Measurements from ENCODE around the gene ACOT13.
"Not testable (repeated sequence)": the region's sequence is repeated elsewhere in the genome, so short reads cannot be mapped to it uniquely, and the experiment has no call there.

ACOT13 gene

DNA sequence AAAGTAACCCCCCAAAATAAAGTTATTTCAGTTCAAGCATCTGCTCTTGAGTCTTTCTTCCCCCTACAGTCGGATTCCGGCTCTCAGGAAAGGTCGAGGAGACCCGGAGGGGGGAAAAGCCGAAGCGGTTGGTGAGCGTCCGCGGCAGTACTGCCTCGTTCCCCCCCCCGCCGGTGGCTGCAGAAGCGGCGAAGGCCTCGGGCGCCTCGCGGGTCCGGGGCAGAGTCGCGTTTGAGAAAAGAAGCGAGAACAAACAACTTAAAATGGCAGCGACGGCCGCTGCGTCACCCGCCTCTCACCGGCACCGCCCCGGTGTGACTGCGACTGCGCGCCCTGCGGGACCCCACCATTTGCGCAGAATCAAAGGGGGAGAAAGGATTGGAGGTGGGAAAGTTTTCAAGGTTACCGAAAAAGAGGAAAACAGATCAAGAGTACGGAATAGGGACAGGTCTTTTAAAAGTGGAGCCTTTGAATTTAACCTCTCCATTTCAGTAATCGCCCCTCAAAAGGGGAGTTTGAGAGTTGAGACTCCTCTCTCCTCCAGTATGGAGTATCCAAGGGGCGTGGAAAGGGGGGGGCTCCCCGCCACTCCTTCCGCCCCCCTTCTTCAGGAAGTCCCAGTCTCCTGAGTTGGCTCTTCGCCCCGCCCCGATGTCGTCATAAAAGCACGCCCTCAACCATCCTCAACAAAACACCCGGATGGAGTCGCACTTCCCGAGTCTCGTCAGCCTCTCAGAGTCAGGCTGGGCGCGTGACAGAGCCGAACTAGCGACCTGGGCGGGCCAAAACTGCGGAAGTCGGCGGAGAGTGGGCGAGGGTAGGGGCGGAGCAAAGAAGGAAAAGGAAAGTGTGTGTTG, 54.0 kb downstream of the ACOT13 start:
- Mint-ChIP-seq H3K27me3 (no peaks in the 10 kb centered on the region), H3K9me3 (no peaks in the 10 kb centered on the region), H3K4me1 (peaks cover 37% of the 10 kb centered on the region), H3K27ac (peak overlapping the region; percentile 99), H3K36me3 (peaks cover 37% of the 10 kb centered on the region), H3K4me3 (peak overlapping the region; percentile 100)
- peak; percentile 95 for ATAC-seq

DNA sequence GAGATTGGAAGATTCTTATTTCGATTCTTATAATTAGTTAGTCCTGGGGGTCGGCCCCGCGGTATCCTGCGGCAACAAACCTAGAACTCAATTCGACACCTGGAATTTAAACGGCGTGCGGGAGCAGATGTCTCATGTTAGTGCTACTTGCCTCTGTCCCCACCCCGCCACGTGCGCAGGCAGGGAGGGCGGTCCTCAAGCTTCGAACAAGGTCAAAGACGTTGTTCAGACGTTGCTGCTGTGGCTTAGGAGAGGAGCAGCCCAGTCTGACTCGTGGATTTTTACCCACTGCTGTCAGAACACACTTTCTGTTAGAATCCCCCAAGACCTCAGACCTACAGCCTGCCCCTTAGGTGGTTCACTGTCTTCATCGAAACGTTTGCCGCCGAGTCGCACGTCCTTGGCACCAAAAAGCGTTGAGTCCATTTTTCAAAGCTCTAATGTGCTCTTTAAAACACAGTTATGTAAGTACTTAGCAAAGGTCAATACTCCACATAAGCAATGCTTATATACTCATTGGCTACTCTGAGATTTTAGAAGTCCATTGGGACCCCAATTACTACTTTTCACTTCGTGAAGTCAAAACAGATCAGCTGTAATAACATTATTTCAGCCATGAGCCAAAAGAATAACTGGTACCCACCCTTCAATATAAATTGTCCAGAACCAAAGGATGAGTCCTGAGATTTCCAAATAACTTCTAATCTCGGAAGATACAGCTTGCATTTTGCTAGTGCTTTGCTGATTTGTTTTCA, 54.8 kb downstream of the ACOT13 start:
- peak overlapping the region; percentile 99 for H3K27ac Mint-ChIP-seq

GRCh38 chr6:24723270-24723669, 56.4 kb downstream of the ACOT13 start:
- no peak for ATAC-seq
- H3K9me3 Mint-ChIP-seq: no peaks in the 10 kb centered on the region
- no peak overlapping the region for H3K4me3 Mint-ChIP-seq
- no peaks in the 10 kb centered on the region for H3K27me3 Mint-ChIP-seq
- peaks cover 22% of the 10 kb centered on the region for H3K36me3 Mint-ChIP-seq
- H3K4me1 Mint-ChIP-seq: peaks cover 12% of the 10 kb centered on the region
- no peak overlapping the region for H3K27ac Mint-ChIP-seq

More for the DNA sequence above, 54.8 kb downstream of the ACOT13 start:
- Mint-ChIP-seq H3K36me3 (peaks cover 34% of the 10 kb centered on the region), H3K4me3 (peak overlapping the region; percentile 100), H3K27me3 (no peaks in the 10 kb centered on the region), H3K9me3 (no peaks in the 10 kb centered on the region), H3K4me1 (peaks cover 28% of the 10 kb centered on the region)
- ATAC-seq: peak; percentile 81

- not testable (repeated sequence) for ATAC-seq, H3K4me3 Mint-ChIP-seq, H3K27ac Mint-ChIP-seq, H3K4me1 Mint-ChIP-seq, H3K27me3 Mint-ChIP-seq
- H3K9me3 Mint-ChIP-seq: peaks cover 13% of the 10 kb centered on the region
- H3K36me3 Mint-ChIP-seq: peaks cover 14% of the 10 kb centered on the region
These were observed 63.8 kb downstream of the ACOT13 start for GRCh38 chr6:24730653-24731052.

GRCh38 chr6:24731456-24732134, 64.7 kb downstream of the ACOT13 start:
- Mint-ChIP-seq H3K36me3 (peaks cover 14% of the 10 kb centered on the region), H3K9me3 (peaks cover 13% of the 10 kb centered on the region)
- not testable (repeated sequence) for H3K4me3 Mint-ChIP-seq, H3K27me3 Mint-ChIP-seq, H3K4me1 Mint-ChIP-seq, H3K27ac Mint-ChIP-seq, ATAC-seq

- peaks cover 13% of the 10 kb centered on the region for H3K9me3 Mint-ChIP-seq
These were observed 67.3 kb downstream of the ACOT13 start for GRCh38 chr6:24734166-24734565.

DNA sequence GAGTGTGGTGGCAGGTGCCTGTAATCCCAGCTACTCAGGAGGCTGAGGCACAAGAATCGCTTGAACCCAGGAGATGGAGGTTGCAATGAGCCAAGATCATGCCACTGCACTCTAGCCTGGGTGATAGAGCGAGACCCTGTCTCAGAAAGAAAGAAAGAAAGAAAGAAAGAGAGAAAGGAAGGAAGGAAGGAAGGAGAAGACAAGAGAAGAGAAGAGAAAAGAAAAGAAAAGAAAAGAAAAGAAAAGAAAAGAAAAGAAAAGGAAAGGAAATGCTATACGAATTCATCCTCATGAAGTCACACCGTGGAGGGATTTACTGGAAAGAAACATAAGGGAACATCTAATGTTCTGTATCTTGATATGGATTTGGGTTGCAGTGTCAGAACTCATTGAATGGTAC, 67.8 kb downstream of the ACOT13 start:
- H3K4me1 Mint-ChIP-seq, H3K27ac Mint-ChIP-seq, H3K27me3 Mint-ChIP-seq, ATAC-seq, H3K4me3 Mint-ChIP-seq: not testable (repeated sequence)
- peaks cover 13% of the 10 kb centered on the region for H3K9me3 Mint-ChIP-seq
- H3K36me3 Mint-ChIP-seq: peaks cover 12% of the 10 kb centered on the region

More at GRCh38 chr6:24734166-24734565, 67.3 kb downstream of the ACOT13 start:
- Mint-ChIP-seq H3K27ac (no peak overlapping the region), H3K4me3 (no peak overlapping the region), H3K36me3 (peaks cover 14% of the 10 kb centered on the region), H3K4me1 (no peaks in the 10 kb centered on the region), H3K27me3 (no peaks in the 10 kb centered on the region)
- ATAC-seq: no peak

- H3K27me3 Mint-ChIP-seq: no peaks in the 10 kb centered on the region
- no peak overlapping the region for H3K4me3 Mint-ChIP-seq
- ATAC-seq: no peak
- H3K27ac Mint-ChIP-seq: no peak overlapping the region
- peaks cover 20% of the 10 kb centered on the region for H3K4me1 Mint-ChIP-seq
- no peaks in the 10 kb centered on the region for H3K36me3 Mint-ChIP-seq
- peaks cover 3% of the 10 kb centered on the region for H3K9me3 Mint-ChIP-seq
These were observed 71.9 kb downstream of the ACOT13 start for GRCh38 chr6:24738741-24739140.

DNA sequence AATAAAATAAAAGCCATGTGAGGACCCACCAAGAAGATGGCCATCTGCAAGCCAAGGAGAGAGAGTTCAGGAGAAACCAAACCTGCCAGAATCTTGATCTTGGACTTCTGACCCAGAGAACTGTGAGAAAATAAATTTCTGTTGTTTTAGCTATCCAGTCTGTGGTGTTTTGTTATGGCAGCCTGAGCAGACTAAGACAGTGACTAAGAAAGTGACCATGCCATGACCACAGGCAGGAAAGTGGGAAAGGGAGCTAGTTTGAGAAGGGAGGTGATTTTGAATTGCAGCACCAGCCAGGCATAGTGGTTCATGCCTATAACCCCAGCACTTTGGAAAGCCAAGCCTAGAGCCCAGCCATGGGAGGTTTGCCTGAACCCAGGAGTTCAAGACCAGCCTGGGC, 74.0 kb downstream of the ACOT13 start:
- no peak overlapping the region for H3K4me3 Mint-ChIP-seq

DNA sequence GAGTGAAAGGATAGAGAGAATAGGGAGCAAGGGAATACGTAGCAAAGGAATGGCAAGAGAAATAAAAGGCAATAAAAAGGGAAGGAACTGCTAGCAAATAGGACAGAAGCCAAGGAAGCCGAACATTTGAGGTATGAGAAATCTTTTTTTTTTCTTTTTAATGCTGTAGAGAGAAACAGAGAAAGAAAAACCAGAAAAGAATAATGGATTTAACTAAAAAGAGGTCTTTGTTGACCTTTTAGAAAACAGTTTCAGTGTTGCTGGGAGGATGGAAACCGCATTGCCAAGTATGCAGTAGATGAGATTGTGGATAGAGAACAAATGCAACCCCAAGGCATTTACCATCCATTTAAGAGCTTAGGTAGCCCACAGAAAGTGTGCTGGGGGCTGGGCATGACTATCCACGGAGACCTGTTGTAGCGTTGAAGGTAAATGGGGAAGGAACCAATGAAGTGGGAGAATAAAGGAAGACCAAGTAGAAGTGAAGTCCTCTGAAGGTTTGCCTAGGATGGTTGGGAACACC, 75.4 kb downstream of the ACOT13 start:
- peaks cover 38% of the 10 kb centered on the region for H3K4me1 Mint-ChIP-seq
- no peak overlapping the region for H3K4me3 Mint-ChIP-seq
- no peaks in the 10 kb centered on the region for H3K36me3 Mint-ChIP-seq
- H3K27me3 Mint-ChIP-seq: no peaks in the 10 kb centered on the region
- H3K9me3 Mint-ChIP-seq: peaks cover 3% of the 10 kb centered on the region
- no peak for ATAC-seq
- H3K27ac Mint-ChIP-seq: peak overlapping the region; percentile 88

More for the DNA sequence above, 74.0 kb downstream of the ACOT13 start:
- no peaks in the 10 kb centered on the region for H3K27me3 Mint-ChIP-seq
- H3K27ac Mint-ChIP-seq: no peak overlapping the region
- H3K4me1 Mint-ChIP-seq: peaks cover 38% of the 10 kb centered on the region
- no peak for ATAC-seq
- H3K36me3 Mint-ChIP-seq: no peaks in the 10 kb centered on the region
- H3K9me3 Mint-ChIP-seq: peaks cover 3% of the 10 kb centered on the region

DNA sequence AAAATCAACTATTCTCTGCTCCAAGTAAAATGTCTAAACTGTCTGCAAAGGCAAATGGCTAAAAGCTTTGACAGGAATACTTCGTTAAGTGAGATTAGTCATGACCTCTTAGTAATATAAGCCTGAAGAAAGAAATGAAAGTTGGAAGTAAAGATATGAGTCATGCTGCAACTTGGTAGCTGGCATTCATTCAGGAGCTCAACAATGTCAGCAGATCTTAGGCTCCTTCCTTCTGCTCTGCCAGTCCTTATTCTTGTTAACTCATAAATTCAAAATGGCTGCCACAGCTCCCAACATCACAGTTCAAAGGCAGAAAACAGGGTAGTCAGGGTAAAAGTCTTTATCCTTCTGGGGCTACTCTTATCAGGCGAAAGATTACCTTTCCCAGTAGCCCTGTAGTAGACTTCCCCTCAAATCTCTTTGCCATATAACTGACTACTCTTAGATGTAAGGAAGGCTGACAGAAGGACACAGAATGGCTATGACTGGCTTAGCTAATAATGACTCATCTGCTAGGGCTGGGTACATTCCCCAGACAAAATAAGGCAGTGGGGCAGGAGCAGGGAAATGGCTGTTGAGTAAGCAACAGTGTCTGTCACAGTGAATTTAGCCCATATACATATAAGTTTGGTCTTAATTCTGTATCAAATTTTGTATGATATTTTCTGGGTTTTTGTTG, 76.5 kb downstream of the ACOT13 start:
- peak overlapping the region; percentile 36 for H3K4me3 Mint-ChIP-seq

DNA sequence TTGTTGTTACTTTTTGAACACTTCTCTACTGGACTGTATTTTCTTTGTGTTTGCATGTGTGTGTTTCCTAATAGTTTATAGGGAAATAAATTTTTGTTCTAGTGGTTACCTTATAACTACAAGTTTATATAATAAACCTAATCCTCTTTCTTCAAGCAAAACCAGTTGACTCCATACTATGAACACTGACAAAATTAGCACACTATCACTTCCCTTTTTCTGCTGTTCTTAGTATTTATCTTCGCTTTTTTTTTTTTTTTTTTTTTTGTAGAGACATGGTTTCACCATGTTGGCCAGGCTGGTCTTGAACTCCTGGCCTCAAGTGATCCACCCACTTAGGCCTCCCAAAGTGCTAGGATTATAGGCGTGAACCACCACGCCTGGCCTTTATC, 77.1 kb downstream of the ACOT13 start:
- Mint-ChIP-seq H3K4me1 (peaks cover 40% of the 10 kb centered on the region), H3K36me3 (no peaks in the 10 kb centered on the region), H3K27me3 (no peaks in the 10 kb centered on the region), H3K9me3 (peaks cover 3% of the 10 kb centered on the region), H3K27ac (peak overlapping the region; percentile 88), H3K4me3 (peak overlapping the region; percentile 27)
- peak; percentile 73 for ATAC-seq

More for the DNA sequence above, 76.5 kb downstream of the ACOT13 start:
- Mint-ChIP-seq H3K36me3 (no peaks in the 10 kb centered on the region), H3K27me3 (no peaks in the 10 kb centered on the region), H3K4me1 (peaks cover 38% of the 10 kb centered on the region), H3K27ac (peak overlapping the region; percentile 88), H3K9me3 (peaks cover 3% of the 10 kb centered on the region)
- ATAC-seq: peak; percentile 88

GRCh38 chr6:24744911-24745310, 78.0 kb downstream of the ACOT13 start:
- H3K4me3 Mint-ChIP-seq: no peak overlapping the region
- peaks cover 3% of the 10 kb centered on the region for H3K9me3 Mint-ChIP-seq
- peak overlapping the region; percentile 9 for H3K27ac Mint-ChIP-seq
- no peaks in the 10 kb centered on the region for H3K36me3 Mint-ChIP-seq
- no peaks in the 10 kb centered on the region for H3K27me3 Mint-ChIP-seq
- ATAC-seq: no peak
- H3K4me1 Mint-ChIP-seq: peaks cover 46% of the 10 kb centered on the region

- Mint-ChIP-seq H3K27ac (no peak overlapping the region), H3K27me3 (no peaks in the 10 kb centered on the region), H3K4me1 (peaks cover 21% of the 10 kb centered on the region), H3K4me3 (no peak overlapping the region), H3K36me3 (no peaks in the 10 kb centered on the region), H3K9me3 (no peaks in the 10 kb centered on the region)
- no peak for ATAC-seq
These were observed 82.4 kb downstream of the ACOT13 start for GRCh38 chr6:24749297-24749696.

Measured in stimulated activated memory B cell treated with anti-CD40 and anti-IgM and Interleukin-4, amounts not matched to agents 10 μg/mL and 1 μg/mL and 100 μg/mL, for 72 hours (primary cell).